ENCODE measurements around the gene PRDM2.

PRDM2 gene

GRCh38 chr1:13798120-13798519, 98.1 kb downstream of the PRDM2 start:
- DNase-seq = no peak

DNA sequence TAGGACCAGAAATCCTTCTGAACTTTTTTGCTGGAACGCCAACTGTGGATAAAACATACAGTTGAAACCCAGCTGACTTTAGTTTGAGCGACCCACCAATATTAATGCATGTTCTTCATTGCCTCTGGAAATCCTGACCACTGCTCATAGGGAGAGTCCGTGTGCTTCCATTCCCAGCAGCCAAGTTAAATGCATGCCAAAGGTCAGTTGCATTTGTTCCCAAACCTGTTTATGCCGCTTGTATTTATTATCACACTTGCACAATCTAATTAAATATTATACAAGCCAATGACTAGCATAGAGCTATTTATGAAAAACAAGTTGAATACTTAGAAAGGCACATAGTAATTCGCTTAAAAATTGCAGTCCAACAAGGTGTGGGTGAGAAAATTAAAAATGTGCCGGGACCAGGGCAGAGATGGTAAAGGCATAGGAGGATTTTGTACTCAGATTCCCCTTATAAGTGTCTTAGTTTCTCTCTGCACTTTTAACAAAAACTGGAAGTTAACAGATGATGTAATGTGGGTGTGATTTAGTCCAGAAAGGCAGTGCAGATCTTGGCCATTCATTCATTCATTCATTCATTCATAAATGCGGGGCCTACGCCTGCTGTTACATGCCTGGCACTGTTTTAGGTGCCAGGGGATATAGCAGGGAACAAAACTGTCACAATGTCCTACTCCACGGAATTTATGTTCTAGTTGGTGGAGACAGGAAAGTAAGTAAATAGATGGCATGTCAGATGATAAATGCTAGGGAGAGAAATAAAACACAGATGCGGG, 99.7 kb downstream of the PRDM2 start:
- DNase-seq = no peak

DNA sequence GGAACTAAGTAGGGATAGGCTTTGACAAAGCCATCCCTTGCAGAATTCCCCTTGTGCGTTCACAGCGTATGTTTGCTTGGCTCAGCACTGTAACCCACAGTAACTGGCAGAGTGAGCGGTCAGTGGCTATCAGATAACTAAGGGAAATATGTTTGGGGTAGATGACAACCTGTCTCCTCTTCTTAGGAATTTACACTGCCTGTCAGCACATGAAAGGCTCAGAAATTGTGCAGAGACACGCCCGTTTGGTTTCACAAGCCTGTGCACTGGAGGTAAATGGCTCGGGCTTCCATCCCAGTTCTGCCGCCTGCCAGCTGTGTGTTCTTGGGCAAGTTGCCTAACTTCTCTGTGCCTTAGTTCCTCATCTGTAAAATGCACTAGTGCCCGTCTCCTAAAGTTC, 101.2 kb downstream of the PRDM2 start:
- no peak for DNase-seq

DNA sequence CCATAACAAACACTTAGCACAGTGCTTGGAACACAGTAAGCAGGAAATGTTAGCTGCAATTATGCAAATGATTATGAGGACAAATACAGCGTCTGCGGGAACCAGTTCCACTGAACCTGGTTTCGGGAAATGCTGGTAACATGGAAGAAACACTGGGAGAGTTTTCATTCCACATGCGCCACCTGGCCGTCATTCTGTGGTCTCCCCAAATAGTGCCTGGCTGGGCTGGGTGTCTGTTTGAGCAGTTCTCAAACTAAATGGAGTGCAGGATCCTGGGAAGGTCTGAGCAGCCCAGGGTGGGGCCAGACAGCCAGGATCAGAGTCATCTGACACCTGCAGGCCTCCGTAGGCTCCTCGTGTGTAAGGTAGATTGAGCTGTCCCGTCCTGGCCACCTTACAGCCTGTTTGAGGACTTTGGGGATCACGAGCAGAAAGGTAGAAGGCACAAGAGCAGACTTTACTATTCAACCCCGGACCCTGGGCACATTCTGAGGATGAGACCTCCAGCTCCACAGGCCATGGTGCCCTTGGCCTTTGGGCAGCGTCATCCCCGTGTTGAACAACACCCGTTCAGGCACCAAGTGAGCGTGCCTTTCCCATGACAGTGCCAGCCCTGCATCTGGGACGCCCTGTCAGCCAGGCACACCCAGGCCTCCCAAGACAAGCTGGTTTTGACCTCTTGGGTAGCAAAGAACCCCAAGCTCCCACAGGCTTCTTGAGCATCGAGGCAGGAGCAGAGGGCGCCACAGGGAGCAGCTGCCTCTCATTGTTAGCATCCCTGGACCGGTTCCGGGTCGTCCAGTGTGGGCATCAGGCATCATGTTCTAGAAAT, 101.9 kb downstream of the PRDM2 start:
- DNase-seq = no peak

DNA sequence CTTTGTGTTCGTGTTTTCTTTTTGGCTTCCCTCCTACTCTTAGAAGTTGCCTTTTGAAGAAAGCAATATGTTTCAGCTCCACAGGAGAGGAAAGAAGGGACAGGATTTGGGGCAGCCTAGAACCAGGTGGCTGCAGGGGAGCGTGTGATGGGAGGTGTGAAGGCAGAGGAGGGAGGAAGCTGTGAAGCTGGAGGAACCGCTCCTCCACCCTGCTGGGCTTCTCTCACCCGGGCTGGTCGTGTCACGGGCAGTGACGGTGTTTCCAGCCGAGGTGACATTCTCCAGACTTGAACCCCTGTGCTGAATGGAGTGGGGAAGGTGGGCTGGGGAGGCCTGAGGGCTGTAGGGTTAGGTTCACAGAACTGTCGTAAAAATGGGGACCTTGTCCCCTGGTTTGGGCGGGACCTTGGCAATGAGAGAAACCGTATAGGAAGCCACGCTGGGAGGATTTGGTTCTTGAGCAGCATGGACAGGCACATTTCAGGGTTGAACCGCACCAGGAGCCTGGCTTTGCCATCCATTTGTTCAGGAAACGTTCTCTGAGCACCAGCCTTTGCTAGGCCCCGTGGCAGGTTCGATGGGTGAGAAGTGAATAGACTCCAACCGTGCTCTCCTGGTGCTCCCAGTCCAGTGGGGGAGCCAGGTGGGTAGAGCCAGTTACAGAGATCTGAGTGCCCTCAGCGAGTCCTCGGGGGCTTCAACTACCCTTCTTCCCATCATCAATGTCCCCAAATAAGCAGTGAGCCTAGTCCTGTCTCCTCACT, 103.0 kb downstream of the PRDM2 start:
- no peak for DNase-seq

DNA sequence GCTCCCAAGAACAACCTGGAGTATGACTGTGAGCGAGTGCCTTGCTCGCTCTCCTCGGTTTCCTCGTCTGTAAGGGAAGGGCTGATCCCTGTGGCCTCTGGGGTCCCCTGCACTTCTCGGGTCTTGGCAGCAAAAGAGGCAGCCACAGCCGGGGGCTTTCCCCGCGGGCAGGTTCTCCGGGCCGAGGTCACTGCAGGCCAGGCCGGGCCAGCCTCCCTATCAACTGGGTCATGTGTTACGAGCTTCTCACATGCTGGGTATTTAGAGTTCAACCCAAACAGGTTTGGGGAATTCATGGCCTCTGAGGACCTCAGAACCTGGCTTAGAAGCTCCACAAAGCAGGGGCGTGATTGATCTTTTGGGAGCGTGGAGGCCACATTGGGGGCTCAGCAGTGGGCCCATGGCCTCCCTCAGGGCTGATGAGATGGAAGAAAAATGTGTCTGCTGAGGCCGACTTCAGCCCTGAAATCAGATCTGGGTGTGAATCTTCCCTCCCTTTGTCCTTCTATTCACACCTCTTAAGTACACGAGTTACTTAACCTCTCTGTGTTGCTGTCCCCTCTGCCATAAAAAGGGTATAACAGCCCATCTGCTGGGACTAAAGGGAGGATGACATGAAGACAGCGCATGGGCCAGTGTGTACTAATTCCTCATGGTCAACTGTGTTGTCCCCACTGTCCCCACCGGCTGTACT, 103.7 kb downstream of the PRDM2 start:
- DNase-seq = no peak

DNA sequence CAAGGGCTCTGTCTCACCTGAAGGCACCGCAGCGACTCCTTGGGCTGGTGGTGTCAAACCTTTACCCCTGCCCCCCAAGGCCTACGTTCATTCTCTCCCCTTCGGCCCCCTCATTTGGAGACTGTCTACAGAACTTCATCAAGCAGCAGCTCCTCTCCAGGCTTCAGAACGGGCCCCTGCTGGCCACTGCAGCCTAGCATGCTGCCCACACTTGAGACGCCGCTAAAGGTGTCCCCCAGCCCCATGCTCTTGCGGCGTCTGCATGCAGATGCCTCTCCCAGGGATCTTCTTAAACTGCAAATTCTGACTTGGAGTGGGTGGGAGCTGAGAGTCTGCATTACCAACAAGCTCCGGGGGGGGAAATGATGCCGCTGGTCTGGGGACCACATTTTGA, 104.2 kb downstream of the PRDM2 start:
- DNase-seq = no peak

DNA sequence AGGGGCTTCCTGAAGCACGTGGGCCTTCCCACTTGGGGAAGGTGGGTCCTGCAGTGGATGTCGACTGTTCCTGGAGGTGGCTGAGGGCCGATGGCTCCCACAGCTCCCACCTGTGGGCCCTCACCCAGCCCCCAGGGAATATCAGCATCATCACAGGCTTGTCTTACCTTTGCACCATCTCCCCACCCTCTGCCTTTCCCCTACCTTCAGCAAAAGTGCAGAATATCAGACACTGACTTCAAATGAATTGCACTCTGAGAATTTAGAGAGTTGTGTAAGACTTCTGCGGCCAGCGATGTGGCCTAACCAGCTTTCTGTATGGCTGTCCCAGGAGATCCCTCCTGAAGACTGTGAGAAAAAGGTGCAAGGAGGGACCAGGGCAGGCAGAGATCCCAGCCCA, 105.4 kb downstream of the PRDM2 start:
- no peak for DNase-seq

GRCh38 chr1:13806108-13806507, 106.1 kb downstream of the PRDM2 start:
- no peak for DNase-seq

DNA sequence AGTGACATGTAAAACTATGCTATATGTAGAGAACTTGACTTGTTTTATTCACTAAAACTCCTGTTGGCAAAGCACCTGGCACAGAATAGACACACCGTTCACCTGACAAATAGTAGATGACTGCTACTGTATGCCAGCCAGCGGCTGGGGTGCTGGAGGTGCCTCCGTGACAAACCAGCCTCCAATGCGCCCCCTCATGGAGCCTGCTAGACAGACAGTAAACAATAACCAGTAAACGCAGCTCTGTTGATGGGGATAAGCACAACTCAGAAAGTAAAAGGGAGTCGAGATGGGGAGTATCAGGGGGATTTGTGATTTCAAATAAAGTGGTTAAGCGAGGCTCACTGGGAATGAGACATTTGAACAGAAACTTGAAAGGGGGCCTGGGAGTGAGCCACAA, 107.2 kb downstream of the PRDM2 start:
- no peak for DNase-seq

DNA sequence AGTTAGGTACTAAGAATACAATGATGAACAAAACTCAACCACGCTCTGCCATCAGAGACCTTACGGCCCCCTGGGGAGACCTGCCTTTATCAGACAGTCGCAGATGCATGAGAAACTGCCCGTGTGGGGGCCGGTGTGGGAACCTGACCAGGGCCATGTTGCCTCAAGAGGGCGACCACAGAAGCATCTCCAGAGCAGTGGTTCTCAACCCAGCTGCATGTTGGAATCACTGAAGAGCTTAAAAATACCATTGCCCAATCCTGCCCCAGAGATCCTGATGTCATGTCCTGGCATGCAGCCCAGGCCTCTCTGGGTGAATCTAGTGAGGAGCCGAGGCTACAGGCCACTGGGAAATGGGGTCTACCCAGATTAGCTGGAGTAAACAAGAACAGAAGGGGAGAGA, 108.7 kb downstream of the PRDM2 start:
- DNase-seq = no peak

GRCh38 chr1:13809461-13810159, 109.6 kb downstream of the PRDM2 start:
- no peak for DNase-seq

DNA sequence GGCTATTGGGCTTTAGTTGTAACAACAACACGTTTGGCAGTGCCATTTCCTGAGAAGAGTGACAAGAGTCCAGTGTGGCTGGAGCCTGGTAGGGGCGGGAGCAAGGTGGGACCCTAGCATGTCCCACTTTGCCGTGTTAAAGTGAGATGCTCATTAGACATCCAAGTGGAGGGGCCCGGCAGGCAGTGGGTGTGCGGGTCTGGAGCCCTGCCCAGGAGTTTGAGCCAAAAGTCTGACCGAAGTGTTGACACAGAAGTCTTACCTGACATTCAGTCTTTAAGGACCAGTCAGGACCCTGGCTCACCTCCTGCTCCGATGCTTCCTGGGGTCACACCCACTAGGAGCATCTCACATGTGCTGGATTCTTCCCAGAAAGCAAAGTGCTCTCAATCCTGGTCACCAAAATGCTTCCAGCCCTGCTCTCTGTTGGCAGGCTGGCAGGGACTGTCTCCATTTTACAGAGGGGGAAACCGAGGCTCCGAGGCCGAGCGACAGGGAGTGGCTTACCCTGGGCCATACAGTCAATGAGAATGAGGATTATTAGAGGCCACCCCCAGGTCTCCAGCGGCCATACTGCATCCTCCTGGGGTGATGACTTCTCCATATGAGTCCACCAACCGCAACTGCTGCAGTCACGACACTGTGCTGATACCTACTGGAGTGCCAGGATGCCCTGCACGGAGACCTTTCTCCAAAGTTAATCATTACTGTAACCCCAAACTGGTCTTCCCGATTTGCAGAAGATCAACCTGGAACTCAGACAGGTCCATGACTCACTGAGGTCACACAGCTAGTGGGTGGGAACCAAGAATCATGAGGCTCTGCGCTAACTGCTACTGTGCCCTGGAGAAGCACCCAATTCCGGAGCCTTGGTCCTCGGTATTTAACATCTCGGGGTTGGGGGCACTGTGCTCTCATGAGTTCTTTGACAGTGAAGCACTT, 112.7 kb downstream of the PRDM2 start:
- no peak for DNase-seq

DNA sequence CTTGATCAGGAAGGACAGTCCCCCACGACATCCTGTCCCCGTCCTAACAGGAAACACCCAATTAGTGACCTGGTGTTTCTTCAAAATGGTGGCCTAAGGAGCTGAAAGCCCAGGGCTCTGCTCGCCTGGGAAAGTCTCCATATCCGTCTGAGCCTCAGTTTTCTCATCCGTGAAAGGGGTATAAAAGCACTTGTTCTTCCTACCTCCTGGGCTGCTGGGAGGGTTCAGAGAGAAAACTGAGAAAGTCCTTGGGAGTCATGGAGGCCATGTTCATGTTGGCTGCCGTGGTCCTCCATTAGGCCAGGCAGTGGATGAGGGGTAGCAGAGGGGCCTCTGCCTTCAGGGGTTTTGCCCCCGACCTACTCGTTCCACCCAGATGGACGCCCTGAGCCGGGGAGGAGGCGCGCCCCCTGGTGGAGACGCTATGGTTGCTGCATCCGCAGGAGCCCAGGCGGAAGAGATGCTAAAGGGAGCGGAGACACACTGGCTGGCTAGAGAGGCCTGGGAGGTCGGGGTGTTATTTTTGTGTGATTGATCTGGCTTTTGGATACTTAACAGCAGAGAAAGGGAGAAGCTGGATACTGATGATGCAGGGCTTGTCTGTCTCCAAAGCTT, 113.5 kb downstream of the PRDM2 start:
- no peak for DNase-seq

- no peak for DNase-seq
Observed at GRCh38 chr1:13814131-13814530, 114.1 kb downstream of the PRDM2 start.

- DNase-seq = no peak
Observed at GRCh38 chr1:13816016-13816760, 116.2 kb downstream of the PRDM2 start.

GRCh38 chr1:13817906-13818305, 117.9 kb downstream of the PRDM2 start:
- no peak for DNase-seq

DNA sequence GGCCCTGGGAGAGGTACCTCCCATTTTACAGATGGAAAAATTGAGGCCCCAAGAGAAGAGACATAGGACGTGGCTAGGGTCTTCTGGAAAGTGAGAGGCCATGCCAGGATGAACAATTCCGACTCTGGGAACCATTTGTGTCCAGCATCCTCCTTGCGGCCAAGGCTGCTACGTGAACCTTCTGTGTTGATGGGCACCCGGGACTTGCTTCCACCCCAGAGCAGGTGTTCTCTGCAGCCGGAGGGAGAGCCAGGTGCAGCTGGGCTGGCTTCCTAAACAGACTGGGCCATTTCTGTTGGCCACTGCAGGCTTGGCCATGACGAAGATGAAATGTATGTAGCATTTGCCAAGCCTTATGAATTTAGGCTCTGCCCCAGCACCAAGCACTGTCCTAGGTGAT, 118.9 kb downstream of the PRDM2 start:
- no peak for DNase-seq

- no peak for DNase-seq
Observed at GRCh38 chr1:13819642-13820041, 119.7 kb downstream of the PRDM2 start.

GRCh38 chr1:13820055-13820454, 120.1 kb downstream of the PRDM2 start:
- no peak for DNase-seq
